SW 1271 (cell line): ENCODE results near the gene TMEM123.
"Not testable (repeated sequence)": the region's sequence is repeated elsewhere in the genome, so short reads cannot be mapped to it uniquely, and the experiment has no call there.

ENCODE experiments used
- DNase-seq, 2 experiments: peaks; one replicate each; lab custom pipeline; 2025; lab: John Stamatoyannopoulos, UW

The TMEM123 gene

DNA sequence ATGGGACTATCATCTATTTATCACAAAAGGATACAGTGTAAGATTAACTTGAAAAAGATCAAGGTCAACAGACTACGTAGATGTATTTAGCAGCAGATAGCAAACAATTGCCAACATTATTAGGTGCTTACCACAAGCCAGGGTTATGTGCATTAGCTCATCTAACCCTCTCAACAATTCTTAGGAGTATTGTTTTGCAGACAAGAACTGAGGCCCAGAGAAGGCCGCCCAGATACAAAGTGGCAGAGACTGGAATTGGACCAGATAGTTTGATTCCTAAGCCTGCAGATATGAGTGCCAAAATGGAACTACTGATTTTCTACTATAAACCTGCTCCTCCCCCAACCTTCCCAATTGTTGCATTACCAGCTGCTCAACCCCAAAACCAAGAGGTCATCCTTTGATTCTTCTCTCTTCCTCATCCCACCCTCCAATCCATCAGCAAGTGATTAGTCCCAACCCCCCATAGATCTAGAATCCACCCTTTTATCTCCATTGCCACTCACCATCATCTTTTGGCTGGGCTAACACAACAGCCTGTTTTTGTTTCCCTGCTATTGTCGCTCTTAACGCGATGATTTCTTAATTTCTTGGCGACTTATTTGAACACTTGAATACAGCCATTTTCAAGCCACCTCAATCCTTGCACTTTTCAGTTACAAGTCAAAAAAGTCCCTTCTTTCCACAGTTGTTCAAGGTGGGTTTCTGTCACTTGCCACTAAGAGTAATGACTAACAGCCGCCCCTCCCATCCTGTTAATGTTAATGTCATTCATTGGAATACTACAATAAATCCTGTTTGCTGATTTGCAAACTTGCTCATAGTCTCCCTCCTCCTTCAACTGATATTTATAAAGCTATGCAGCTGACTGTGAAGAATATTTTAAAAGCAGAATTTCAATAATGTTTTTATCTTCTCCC, 2.7 kb downstream of the TMEM123 start:
- DNase-seq, result no peak

DNA sequence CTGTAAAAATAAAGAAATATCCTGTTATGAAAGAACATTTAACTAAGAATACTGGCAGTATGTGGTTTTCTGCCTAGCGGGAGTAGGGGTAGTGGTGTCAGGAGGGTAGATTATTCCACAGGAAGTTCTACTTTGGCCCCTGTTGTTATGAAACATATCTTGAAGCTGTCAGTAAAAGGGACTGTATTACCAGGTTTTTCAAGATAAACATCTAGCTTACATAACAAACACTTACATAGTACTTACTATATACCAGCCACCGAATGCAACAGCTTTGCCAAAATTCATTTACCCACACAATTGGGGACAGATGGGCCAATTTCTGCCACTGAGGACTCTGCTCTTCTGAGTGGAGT, 3.7 kb downstream of the TMEM123 start:
- no peak for DNase-seq

DNA sequence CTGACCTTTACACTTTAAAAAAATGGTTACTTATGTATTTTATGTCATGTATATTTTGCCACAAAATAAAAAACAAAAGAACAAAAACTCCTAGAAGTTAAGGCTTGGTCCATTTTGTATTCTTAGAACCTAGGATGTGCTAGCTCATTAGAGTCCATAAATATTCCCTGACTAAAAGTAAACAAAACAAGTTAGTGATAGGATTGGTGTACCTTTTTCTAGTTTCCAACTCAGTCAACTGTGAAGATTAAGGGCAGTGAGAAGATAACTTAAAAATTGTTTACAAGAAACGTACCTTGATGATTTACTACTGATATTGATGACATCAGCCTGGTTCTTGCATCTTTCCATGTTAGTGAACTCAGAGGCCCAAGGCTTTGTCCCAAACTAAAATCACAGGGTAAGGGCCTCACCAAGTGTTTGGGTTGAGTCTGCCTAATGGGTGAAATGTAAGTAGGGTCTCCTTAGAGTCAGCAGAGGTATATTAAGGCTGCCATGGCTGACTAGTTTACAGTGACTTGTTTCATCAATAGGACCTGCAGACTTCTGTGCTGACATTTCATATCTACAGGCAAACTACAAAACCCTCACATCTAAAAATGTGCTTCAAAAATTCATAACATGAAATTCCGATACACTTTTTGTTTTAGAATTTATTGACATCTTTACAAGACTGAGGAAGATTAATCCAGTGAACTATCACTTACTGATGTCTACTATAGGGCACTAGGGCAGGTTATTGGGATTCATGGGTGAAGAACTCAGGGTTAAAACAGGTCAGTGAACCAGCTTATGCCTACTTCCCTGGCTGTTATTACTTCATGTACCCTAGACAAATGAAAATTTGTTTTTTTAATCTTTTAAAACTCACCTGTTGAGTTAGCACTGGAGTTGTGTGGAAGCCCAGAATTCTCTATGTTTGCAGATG, 4.4 kb downstream of the TMEM123 start:
- peak in 1 of 2 experiments; percentile 61 for DNase-seq

DNA sequence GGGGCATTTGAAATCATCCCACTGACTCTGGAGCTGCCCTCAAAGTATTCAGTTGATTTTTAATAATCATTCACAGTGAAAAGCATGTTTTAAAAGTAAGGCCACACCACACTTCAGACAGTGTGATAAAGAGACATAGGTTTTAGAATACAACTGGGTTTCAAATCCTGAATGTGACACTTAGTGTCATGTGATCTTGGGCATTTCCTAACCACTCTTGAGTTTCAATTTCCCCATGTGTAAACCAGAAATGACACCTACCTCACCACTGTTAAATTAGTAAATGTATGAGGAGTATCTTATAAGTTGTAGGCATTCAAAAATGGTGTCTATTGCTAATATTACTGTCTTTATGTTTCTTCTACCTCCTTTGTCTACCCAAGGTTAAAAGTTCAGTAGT, 5.4 kb downstream of the TMEM123 start:
- DNase-seq, result peak in 1 of 2 experiments; percentile 54

DNA sequence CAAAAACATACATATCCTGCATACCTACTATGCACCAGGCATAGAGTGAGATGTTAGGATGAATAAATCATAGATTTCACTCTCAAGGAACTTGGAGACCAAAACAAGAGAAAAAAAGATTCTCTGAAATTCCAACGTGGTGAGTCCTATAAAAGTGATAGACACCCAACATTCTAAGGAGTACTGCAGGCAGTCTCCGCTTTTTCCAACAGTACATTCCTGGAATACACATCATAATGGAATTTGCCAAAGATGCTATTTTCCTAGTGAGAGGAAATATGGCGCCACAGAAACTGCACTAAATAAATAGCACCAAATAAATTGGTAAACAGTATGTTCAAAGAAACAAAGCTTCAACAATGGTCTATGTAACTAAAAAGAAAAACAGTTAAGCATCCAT, 6.0 kb downstream of the TMEM123 start:
- peak; percentile 98 to 99 for DNase-seq

DNA sequence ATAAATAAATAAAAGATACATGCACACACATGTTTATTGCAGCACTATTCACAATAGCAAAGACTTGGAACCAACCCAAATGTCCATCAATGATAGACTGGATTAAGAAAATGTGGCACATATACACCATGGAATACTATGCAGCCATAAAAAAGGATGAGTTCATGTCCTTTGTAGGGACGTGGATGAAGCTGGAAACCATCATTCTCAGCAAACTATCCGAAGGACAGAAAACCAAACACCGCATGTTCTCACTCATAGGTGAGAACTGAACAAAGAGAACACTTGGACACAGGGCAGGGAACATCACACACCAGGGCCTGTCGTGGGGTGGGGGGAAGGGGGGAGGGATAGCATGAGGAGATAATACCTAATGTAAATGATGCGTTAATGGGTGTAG, 7.9 kb downstream of the TMEM123 start:
- not testable (repeated sequence) for DNase-seq

DNA sequence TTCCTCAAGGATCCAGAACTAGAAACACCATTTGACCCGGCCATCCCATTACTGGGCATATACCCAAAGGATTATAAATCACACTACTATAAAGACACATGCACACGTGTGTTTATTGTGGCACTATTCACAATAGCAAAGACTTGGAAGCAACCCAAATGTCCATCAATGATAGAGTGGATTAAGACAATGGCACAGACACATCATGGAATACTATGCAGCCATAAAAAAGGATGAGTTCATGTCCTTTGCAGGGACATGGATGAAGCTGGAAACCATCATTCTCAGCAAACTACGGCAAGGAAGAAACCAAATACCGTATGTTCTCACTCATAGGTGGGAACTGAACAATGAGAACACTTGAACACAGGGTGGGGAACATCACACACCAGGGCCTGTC, 8.4 kb downstream of the TMEM123 start:
- not testable (repeated sequence) for DNase-seq

DNA sequence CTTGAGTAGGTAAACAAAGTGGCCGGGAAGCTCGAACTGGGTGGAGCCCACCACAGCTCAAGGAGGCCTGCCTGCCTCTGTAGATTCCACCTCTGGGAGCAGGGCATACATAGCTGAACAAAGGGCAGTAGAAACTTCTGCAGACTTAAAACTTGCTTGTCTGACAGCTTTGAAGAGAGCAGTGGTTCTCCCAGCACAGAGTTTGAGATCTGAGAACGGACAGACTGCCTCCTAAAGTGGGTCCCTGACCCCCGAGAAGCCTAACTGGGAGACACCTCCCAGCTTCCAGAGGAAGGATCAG, 13.6 kb downstream of the TMEM123 start:
- DNase-seq, result not testable (repeated sequence)

DNA sequence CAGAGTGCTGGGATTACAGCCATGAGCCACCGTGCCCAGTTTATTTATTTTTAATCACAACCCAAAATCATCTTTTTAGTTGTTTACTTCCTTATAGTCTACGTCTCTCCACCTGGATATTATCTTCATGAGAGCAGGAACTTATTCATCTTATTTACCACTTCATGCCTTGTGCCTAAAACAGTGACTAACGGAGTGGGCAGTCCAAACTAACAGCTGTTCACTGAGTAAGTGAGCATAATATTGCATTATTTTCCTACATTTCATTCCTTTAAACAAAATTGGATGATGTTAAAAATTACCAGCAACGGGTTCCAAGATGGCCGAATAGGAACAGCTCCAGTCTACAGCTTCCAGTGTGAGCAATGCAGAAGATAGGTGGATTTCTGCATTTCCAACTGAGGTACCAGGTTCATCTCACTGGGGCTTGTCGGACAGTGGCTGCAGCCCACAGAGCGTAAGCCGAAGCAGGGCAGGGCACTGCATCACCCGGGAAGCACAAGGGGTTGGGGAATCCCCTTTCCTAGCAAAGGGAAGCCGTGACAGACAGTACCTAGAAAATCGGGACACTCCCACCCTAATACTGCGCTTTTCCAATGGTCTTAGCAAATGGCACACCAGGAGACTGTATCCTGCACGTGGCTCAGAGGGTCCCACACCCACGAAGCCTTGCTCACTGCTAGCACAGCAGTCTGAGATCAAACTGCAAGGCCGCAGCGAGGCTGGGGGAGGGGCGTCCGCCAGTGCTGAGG, 14.1 kb downstream of the TMEM123 start:
- no peak for DNase-seq

DNA sequence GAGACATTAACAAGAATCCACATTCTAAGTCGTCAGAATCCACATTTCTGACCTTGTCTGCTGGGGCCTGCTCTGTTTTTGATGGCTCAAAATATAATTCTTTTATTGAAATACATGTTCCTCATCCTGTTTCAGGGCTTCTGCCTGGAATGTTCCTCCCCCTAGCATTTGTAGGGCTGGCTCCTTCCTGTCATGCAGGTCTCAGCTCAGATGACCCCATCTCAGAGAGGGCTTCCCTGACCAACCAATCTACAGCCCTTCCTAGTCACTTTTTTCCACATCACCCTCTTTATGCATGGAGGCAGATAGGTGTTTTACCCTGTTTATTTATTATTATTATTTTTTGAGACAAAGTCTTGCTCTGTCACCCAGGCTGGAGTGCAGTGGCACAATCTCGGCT, 14.8 kb downstream of the TMEM123 start:
- DNase-seq, result no peak

DNA sequence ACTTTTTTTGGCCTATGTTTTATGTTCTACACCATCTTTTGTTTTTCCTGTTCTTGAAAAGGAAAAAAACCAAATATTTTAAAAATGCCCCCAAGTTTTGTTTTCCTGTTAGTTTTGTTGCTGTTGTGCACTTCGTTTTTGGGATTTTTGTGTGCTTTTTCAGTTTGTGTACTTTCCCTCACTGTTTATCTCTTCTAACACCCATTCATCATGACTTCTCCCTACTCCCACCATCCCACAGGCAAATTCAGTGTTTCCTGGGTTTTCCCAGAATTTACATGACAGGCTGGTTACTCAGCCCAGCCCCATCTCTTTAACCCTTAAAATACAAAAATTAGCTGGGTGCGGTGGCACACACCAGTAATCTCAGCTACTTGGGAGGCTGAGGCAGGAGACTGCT, 15.6 kb downstream of the TMEM123 start:
- DNase-seq, result no peak

DNA sequence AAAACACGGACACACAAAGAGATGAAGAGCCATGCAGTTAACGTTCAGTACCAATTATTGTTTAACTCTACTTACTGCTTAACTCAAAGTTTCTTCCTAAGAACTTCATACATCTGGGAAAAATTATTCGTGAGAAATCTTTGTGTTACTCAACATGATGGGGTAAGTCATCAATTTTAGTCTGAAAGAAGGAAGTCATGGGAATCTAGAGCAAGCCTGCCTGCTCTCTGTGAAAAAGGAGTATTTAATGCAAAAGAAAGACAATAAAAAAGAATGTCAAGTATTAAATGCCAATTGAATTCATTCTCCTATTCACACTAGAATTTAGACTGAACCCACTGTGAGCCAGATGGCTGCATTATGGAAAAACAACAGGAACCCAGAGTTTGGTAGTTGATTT, 16.0 kb downstream of the TMEM123 start:
- DNase-seq, result no peak

DNA sequence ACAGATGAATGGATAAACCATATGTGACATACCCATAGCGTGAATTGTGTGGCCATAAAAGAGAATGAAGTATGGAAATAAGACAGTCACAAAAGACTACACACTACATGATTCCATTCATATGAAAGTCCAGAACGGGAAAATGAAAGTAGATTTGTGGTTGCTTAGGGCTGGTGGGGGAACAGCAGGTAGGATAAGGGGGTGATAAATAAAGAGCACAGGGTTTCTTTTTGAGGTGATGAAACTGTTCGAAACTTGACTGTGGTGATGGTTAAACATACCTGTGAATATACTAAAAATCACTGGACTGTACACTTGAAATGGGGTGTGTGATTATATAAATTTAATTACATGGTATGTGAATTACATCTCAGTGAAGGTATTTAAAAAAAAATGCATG, 16.9 kb downstream of the TMEM123 start:
- DNase-seq, result no peak

DNA sequence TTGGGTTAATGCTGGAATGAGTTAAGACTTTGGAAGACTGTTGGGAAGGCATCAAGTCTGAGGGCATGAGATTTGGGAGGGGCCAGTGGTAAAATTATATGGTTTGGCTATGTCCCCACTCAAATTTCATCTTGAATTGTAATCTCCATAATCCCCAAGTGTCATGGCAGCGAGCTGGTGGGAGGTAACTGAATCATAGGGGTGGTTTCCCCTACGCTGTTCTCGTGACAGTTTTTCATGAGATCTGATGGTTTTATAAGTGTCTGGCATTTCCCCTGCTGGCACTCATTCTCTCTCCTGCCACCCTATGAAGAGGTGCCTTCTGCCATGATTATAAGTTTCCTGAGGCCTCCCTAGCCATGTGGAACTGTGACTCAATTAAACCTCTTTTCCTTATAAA, 19.0 kb downstream of the TMEM123 start:
- DNase-seq, result not testable (repeated sequence)

DNA sequence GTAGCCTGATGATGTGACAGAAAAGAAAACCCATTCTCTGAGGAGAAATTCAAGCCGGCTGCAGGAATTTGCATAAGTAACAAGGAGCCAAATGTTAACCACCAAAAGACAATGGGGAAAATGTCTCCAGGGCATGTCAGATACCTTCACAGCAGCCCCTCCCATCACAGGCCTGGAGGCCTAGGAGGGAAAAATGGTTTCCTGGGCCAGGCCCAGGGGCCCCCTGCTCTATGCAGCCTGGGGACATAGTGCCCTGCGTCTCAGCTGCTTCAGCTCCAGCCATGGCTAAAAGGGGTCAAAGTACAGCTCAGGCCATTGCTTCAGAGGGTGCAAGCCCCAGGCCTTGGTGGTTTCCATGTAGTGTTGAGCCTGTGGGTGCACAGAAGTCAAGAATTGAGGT, 20.0 kb downstream of the TMEM123 start:
- DNase-seq, result not testable (repeated sequence)

DNA sequence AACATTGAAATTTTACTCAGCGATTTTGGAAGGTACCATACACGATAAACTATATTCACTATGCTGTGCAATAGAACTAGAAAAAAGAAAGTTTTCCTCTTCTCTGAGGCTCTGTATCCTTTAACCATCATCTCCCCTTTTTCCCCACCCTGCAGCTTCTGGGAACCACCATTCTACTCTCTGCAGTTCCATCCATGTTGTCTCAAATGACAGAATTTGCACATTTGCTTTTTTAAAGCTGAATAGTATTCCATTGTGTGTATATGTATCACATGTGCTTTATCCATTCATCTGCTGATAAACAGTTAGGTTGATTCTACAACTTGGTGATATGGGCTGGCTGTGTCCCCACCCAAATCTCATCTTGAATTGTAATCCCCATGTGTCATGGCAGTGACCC, 21.2 kb downstream of the TMEM123 start:
- no peak for DNase-seq

DNA sequence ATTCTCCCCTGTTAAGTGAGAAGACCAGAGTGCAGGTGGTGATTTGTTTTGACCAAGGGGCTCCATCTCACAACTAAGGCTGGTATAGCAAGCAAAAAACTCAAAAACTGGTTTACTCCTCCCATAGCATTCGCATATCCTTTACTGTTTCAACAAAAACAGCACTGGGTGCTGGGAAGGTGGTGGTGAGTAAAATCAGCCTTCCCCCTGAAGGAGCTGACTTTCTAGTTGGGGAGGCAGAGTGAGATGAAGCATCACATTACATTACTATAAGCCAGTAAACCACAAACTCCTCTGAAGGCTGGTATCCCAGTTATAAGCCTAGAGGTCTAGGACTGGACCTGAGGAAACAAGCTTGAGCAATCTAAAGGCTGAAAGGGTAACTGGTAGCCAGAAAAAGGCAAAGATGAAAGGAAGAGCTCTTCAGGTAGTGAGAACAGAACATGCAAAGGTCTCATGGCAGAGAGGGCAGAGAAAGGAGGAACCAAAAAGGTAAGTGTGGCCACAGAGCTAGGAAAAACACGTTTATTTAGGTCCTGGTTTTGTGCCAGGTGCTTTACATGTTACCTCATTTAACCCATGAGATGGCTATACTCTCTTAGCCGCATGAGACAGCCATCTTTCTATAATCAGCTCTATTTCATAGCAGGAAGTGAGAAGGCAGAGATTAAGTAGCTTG, 22.3 kb downstream of the TMEM123 start:
- no peak for DNase-seq

DNA sequence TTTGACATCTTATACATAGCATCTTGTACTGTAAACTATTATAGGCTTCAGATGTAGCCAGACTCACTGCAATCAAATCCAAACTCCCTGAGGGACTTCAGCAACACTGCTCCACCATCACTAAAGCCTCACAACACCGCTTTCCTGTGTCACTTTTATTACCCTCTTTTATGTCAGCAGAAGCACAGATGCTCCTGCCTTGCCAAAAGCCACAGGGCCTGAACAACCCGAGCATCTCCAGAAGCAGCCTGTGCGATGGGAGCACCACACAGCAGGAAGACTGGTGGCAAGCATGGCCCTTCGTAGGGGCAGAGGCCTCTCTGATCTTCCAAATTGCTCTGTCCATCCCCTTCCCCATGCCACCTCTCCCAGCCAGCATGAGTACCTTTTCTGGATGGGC, 22.9 kb downstream of the TMEM123 start:
- no peak for DNase-seq

DNA sequence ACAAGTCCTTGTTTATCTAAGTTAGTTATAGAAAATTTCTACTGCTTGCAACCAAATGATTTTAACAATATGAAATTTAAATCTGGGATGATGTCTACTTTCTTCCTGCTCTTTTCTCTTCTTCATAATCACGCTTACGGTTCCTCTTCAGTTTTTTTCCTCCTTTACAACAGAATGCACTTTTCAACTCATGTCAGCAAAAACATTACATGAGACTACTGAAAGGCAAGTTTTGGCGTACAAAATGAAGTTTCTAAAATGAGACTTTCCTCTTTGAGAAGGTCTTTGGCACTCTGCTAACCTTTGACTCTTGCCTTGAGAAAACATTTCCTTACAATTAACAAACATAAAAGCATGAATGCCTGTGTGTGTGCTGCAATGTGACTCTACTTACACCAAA, 23.3 kb downstream of the TMEM123 start:
- DNase-seq, result no peak

DNA sequence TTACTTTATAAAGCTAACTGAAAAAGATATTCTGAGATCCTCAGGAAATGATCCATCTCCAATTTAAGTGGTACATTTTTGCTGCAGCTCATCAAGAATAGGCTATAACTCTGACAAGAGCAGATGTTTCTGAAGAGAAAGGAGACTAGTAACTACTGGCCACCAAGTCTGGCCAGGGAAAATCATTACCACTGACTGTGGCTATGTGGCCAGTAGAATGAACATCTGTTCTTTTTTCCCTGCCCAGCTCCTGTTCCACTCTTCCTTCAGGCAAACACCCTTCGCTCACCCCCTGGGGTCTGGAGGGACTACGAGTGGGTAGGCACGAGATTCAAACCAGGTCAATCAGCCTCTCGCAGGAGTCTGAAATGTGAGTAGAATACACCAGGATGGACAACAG, 23.9 kb downstream of the TMEM123 start:
- DNase-seq, result no peak

DNA sequence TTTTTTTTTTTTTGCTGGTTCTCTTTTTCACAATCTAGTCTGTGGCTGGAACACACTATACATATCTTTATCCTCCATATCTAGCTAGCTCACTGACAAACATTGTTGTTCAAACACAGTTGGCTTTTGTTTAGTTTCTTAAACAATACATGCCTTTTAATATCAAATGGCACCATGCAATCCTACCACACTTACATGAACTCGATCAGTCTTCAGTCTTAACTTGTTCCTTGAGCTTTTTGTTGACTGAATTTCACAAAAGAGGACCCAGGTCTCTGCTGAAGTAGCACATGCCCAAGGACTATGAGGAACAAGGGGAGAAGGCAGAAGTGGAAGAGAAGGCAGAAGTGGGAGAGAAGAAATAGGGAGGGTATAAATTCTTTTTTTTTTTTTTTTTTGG, 25.5 kb downstream of the TMEM123 start:
- no peak for DNase-seq

DNA sequence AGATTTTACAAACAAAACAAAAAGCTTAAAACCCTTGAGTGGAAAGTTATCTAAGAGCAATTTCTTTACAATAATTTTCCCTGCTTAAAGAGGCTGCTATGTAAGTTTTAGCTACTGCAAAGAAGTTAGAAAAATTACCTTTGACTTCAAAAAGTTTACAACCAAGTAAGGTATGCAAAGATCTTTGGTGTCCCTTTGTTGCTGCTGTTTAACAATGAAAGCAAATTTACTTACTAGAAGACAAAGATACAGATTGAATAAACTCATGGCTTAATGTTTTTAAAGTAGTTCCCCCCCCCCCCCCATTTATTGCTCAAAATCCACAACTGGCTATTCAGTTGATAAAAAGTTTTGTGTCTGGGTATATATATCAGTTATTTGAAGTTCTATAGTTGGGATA, 26.0 kb downstream of the TMEM123 start:
- no peak for DNase-seq
